ENCODE results near the gene BCL7A. TPM values are rescaled to one million over a fixed set of nuclear protein-coding genes. Genes with fewer than 3 reads are reported as not detected.
"Not testable (repeated sequence)": the region's sequence is repeated elsewhere in the genome, so short reads cannot be mapped to it uniquely, and the experiment has no call there.

BCL7A gene
- total and polyA plus RNA-seq, 9 donors, result 7.8 to 20.2 (median 16.2) TPM

- Histone ChIP-seq H3K27me3 (ENCODE audit: control insufficient read depth, insufficient read depth, low read length) (no peaks in the 10 kb centered on the region), H3K27ac (ENCODE audit: low read length) (no peak overlapping the region), H3K4me3 (ENCODE audit: low read length) (no peak overlapping the region), H3K36me3 (ENCODE audit: control insufficient read depth, insufficient read depth, low read length) (peaks cover 39% of the 10 kb centered on the region), H3K9me3 (replicated peaks; ENCODE audit: control insufficient read depth, low read depth, low read length) (no peaks in the 10 kb centered on the region), H3K4me1 (ENCODE audit: control insufficient read depth, insufficient read depth, low read length) (peaks cover 16% of the 10 kb centered on the region)
- WGBS (ENCODE audit: insufficient coverage), result 73% methylated on average over 1 of the region's 2 CpGs
- DNase-seq, result no peak
These were observed 30.6 kb downstream of the BCL7A start for GRCh38 chr12:122052285-122052684.

GRCh38 chr12:122054842-122055520 lies 33.3 kb downstream of the BCL7A start:
- DNase-seq, result no peak
- Histone ChIP-seq H3K9me3 (replicated peaks; ENCODE audit: control insufficient read depth, low read depth, low read length) (no peaks in the 10 kb centered on the region), H3K27ac (ENCODE audit: low read length) (no peak overlapping the region), H3K4me1 (ENCODE audit: control insufficient read depth, insufficient read depth, low read length) (peaks cover 22% of the 10 kb centered on the region), H3K36me3 (ENCODE audit: control insufficient read depth, insufficient read depth, low read length) (peaks cover 58% of the 10 kb centered on the region), H3K4me3 (ENCODE audit: low read length) (no peak overlapping the region), H3K27me3 (ENCODE audit: control insufficient read depth, insufficient read depth, low read length) (no peaks in the 10 kb centered on the region)
- WGBS (ENCODE audit: insufficient coverage), result 86% methylated on average over 27 of the region's 27 CpGs

GRCh38 chr12:122056406-122056805 lies 34.7 kb downstream of the BCL7A start:
- H3K36me3 ChIP-seq (ENCODE audit: control insufficient read depth, insufficient read depth, low read length), result peaks cover 57% of the 10 kb centered on the region

GRCh38 chr12:122057007-122057735 lies 35.5 kb downstream of the BCL7A start:
- 85% methylated on average over 10 of the region's 11 CpGs for WGBS (ENCODE audit: insufficient coverage)
- Histone ChIP-seq H3K4me1 (ENCODE audit: control insufficient read depth, insufficient read depth, low read length) (peaks cover 14% of the 10 kb centered on the region), H3K4me3 (ENCODE audit: low read length) (no peak overlapping the region), H3K27ac (ENCODE audit: low read length) (no peak overlapping the region), H3K27me3 (ENCODE audit: control insufficient read depth, insufficient read depth, low read length) (no peaks in the 10 kb centered on the region), H3K36me3 (ENCODE audit: control insufficient read depth, insufficient read depth, low read length) (peaks cover 62% of the 10 kb centered on the region), H3K9me3 (replicated peaks; ENCODE audit: control insufficient read depth, low read depth, low read length) (no peaks in the 10 kb centered on the region)
- no peak for DNase-seq

More at GRCh38 chr12:122056406-122056805, 34.7 kb downstream of the BCL7A start:
- H3K27ac ChIP-seq (ENCODE audit: low read length); H3K27me3 ChIP-seq (ENCODE audit: control insufficient read depth, insufficient read depth, low read length); H3K9me3 ChIP-seq (replicated peaks; ENCODE audit: control insufficient read depth, low read depth, low read length); DNase-seq; H3K4me3 ChIP-seq (ENCODE audit: low read length): not testable (repeated sequence)
- peaks cover 16% of the 10 kb centered on the region for H3K4me1 ChIP-seq (ENCODE audit: control insufficient read depth, insufficient read depth, low read length)
- WGBS (ENCODE audit: insufficient coverage), result 77% methylated on average over 4 of the region's 7 CpGs

- H3K9me3 ChIP-seq (replicated peaks; ENCODE audit: control insufficient read depth, low read depth, low read length), result no peaks in the 10 kb centered on the region
- H3K27ac ChIP-seq (ENCODE audit: low read length), result no peak overlapping the region
- no CpG with 5 or more reads among the region's 3 CpGs for WGBS (ENCODE audit: insufficient coverage)
- peaks cover 18% of the 10 kb centered on the region for H3K4me1 ChIP-seq (ENCODE audit: control insufficient read depth, insufficient read depth, low read length)
- H3K4me3 ChIP-seq (ENCODE audit: low read length), result no peak overlapping the region
- no peaks in the 10 kb centered on the region for H3K27me3 ChIP-seq (ENCODE audit: control insufficient read depth, insufficient read depth, low read length)
- H3K36me3 ChIP-seq (ENCODE audit: control insufficient read depth, insufficient read depth, low read length), result peaks cover 66% of the 10 kb centered on the region
- DNase-seq, result no peak
These were observed 36.1 kb downstream of the BCL7A start for GRCh38 chr12:122057769-122058168.

DNA sequence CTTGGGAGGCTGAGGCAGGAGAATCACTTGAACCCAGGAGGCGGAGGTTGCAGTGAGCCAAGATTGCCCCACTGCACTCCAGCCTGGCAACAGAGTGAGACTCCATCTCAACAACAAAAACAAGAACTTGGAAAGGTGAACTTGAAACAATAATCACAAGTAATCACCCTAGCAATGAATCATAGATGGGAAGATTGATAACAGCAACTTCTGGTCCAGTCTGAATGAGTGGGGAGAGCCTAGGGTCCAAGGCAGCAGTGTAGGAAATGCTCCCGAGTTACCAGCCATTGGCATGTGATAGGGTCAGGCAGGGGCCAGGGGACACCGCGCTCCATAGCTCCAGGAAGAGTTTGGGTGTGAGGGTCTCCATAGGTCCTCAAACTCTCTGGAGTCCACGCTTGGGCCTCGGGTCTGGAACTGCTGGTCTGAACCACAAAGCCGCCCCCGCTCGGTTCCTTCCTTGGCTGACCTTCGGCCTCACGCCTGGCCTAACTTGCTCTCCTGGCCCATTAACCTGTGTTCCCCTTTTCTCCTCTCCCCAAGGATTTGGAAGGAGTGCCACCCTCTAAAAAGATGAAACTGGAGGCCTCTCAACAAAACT lies 37.0 kb downstream of the BCL7A start:
- H3K36me3 ChIP-seq (ENCODE audit: control insufficient read depth, insufficient read depth, low read length), result peaks cover 66% of the 10 kb centered on the region
- H3K27ac ChIP-seq (ENCODE audit: low read length), result no peak overlapping the region
- H3K27me3 ChIP-seq (ENCODE audit: control insufficient read depth, insufficient read depth, low read length), result no peaks in the 10 kb centered on the region
- H3K4me3 ChIP-seq (ENCODE audit: low read length), result no peak overlapping the region
- peaks cover 27% of the 10 kb centered on the region for H3K4me1 ChIP-seq (ENCODE audit: control insufficient read depth, insufficient read depth, low read length)
- WGBS (ENCODE audit: insufficient coverage), result 91% methylated on average over 6 of the region's 11 CpGs
- no peaks in the 10 kb centered on the region for H3K9me3 ChIP-seq (replicated peaks; ENCODE audit: control insufficient read depth, low read depth, low read length)
- DNase-seq, result no peak

DNA sequence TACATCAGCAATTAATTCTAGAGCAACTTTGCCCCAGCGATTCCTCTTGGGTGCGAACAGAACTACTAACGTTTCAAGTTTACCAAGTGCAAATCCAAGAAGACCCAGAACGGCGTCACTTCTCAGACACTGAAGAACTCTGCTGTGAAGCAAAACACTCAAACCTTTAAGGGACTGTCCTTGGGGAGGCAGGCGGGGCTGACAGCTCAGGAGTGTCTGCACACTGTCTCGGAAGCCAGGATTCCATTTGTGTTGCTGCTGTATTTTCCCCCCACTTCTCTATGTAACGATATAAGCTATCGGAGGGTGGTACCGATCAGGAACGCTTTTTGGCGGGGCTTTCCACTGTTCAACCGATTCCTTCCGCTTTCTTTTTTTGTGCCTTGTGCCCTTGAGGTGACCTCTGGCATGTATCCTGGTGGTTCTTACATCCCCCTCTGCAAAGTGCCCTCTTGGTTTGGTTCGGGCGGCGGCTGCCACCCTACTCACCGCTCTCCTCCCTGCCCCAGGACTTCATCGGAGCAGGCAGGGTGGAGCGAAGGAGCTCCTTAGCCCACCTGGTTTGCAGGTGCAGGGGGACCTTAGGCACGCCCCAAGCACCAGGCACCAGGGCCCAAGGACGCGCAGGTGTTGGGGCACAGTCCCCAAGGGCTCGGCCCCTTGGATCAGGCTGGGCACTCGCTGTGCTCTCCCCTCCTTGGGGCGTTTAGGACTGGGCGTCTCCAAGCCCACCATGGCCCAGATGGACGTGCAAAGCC lies 37.7 kb downstream of the BCL7A start:
- no peaks in the 10 kb centered on the region for H3K27me3 ChIP-seq (ENCODE audit: control insufficient read depth, insufficient read depth, low read length)
- H3K4me3 ChIP-seq (ENCODE audit: low read length), result no peak overlapping the region
- no peak overlapping the region for H3K27ac ChIP-seq (ENCODE audit: low read length)
- no peak for DNase-seq
- H3K9me3 ChIP-seq (replicated peaks; ENCODE audit: control insufficient read depth, low read depth, low read length), result no peaks in the 10 kb centered on the region
- H3K36me3 ChIP-seq (ENCODE audit: control insufficient read depth, insufficient read depth, low read length), result peaks cover 66% of the 10 kb centered on the region
- peaks cover 34% of the 10 kb centered on the region for H3K4me1 ChIP-seq (ENCODE audit: control insufficient read depth, insufficient read depth, low read length)
- WGBS (ENCODE audit: insufficient coverage), result 81% methylated on average over 27 of the region's 28 CpGs

DNA sequence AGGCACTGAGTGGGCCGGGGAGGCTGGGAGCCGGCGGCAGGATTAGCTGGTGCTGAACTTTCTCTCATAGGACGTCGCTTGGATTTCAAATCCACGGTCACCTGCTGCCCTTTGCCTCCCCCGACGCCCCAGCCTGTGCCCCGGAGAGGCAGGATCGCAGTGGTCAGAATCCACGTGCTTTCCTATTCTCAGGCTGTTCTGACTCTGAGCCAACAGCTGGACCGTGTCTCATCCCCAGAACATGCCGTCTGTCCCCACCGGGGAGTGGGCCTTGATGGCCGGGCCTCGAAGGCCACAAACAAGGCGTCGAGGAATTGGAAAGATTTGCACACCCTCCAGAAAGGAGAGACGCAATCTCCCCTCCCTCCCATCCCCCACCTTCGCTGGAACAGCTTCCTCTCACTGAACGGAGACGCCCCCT lies 38.4 kb downstream of the BCL7A start:
- Histone ChIP-seq H3K27me3 (ENCODE audit: control insufficient read depth, insufficient read depth, low read length) (no peaks in the 10 kb centered on the region), H3K9me3 (replicated peaks; ENCODE audit: control insufficient read depth, low read depth, low read length) (no peaks in the 10 kb centered on the region), H3K4me3 (ENCODE audit: low read length) (no peak overlapping the region), H3K36me3 (ENCODE audit: control insufficient read depth, insufficient read depth, low read length) (peaks cover 60% of the 10 kb centered on the region), H3K4me1 (ENCODE audit: control insufficient read depth, insufficient read depth, low read length) (peaks cover 34% of the 10 kb centered on the region), H3K27ac (ENCODE audit: low read length) (no peak overlapping the region)
- 40% methylated on average over 16 of the region's 22 CpGs for WGBS (ENCODE audit: insufficient coverage)
- peak; percentile 25 for DNase-seq

DNA sequence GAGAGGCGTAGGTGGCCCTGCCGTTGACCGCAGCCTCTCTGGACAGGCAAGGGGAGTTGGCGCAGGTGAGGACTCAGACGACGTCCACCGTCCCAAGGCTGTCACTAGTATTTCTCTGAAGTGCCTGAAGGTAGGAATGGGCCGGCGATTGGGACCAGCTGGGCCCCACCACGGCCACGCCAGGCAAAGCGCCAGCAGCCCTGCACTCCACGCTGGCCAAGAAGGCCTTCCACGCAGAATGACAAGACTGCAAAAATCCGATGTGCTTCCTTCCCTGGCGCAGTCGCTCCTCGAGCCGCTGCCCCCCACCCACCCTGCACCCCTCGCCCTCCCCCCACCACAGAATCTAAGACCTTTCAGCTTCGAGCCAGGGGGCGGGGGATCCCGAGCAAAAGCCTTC lies 39.6 kb downstream of the BCL7A start:
- DNase-seq, result no peak
- Histone ChIP-seq H3K27ac (ENCODE audit: low read length) (no peak overlapping the region), H3K4me1 (ENCODE audit: control insufficient read depth, insufficient read depth, low read length) (peaks cover 38% of the 10 kb centered on the region), H3K4me3 (ENCODE audit: low read length) (no peak overlapping the region), H3K27me3 (ENCODE audit: control insufficient read depth, insufficient read depth, low read length) (no peaks in the 10 kb centered on the region), H3K36me3 (ENCODE audit: control insufficient read depth, insufficient read depth, low read length) (peaks cover 49% of the 10 kb centered on the region), H3K9me3 (replicated peaks; ENCODE audit: control insufficient read depth, low read depth, low read length) (no peaks in the 10 kb centered on the region)
- WGBS (ENCODE audit: insufficient coverage), result 87% methylated on average over 18 of the region's 23 CpGs

Measured in muscle of leg (tissue), 11 donors.